T-helper 17 cell (primary cell): ENCODE data around the gene KCNMB4. TPM values are rescaled to one million over a fixed set of nuclear protein-coding genes. Genes with fewer than 3 reads are reported as not detected.

ENCODE experiments used
- ATAC-seq: fragments of 150-1000 bp; cut with Tn5 transposase; 2 replicates; pipeline ENCODE4 v1.10.0; 2021; ENCODE audit warnings: mild to moderate bottlenecking, moderate library complexity
- DNase-seq, 3 donors: peaks; one replicate each; pipeline versions ENCODE4 v3.0.0 to v3.0.0-alpha.2; 2020 to 2021
- H3K9me3 ChIP-seq: one replicate; pipeline ENCODE4 v1.7.0; 2013; ENCODE audit warnings: low read length, mild to moderate bottlenecking; ENCODE audit not compliant: control insufficient read depth, poor library complexity, severe bottlenecking
- H3K27ac Mint-ChIP-seq: one replicate; pipeline ENCODE4 v1.8.0; 2022; ENCODE audit warnings: mild to moderate bottlenecking, moderate library complexity, mixed read lengths
- H3K27me3 Mint-ChIP-seq: one replicate; pipeline ENCODE4 v1.8.0; 2022; ENCODE audit warnings: mixed read lengths
- H3K36me3 Mint-ChIP-seq: one replicate; pipeline ENCODE4 v1.8.0; 2022; ENCODE audit warnings: low read depth, mixed read lengths
- H3K4me1 Mint-ChIP-seq: one replicate; pipeline ENCODE4 v1.8.0; 2022; ENCODE audit warnings: mild to moderate bottlenecking, mixed read lengths
- H3K4me3 Mint-ChIP-seq: one replicate; pipeline ENCODE4 v1.8.0; 2022; ENCODE audit warnings: mild to moderate bottlenecking, moderate library complexity, mixed read lengths
- total RNA-seq, 4 donors: library from RNA in 2 of 4; stranded (reverse) in 2 of 4; gene quantifications; one replicate each; pipeline ENCODE4 v1.2.3 and lab custom pipeline; 2022 to 2026

The KCNMB4 gene
- total RNA-seq, 2 donors from 2014 or later, result 0.26 to 0.75 TPM

GRCh38 chr12:70427611-70428010 lies 61.5 kb downstream of the KCNMB4 start:
- Mint-ChIP-seq H3K4me3 (no peak overlapping the region), H3K4me1 (no peaks in the 10 kb centered on the region), H3K36me3 (no peaks in the 10 kb centered on the region), H3K27me3 (no peaks in the 10 kb centered on the region), H3K27ac (no peak overlapping the region)
- ATAC-seq (no peak), DNase-seq (no peak)
- no peaks in the 10 kb centered on the region for H3K9me3 ChIP-seq

- Mint-ChIP-seq H3K27ac (no peak overlapping the region), H3K36me3 (no peaks in the 10 kb centered on the region), H3K4me1 (no peaks in the 10 kb centered on the region), H3K27me3 (no peaks in the 10 kb centered on the region), H3K4me3 (no peak overlapping the region)
- no peaks in the 10 kb centered on the region for H3K9me3 ChIP-seq
- ATAC-seq (no peak), DNase-seq (no peak)
Measured at GRCh38 chr12:70430400-70430799, 64.3 kb downstream of the KCNMB4 start.

- H3K9me3 ChIP-seq, result no peaks in the 10 kb centered on the region
- H3K27me3 Mint-ChIP-seq, result peaks cover 12% of the 10 kb centered on the region
- ATAC-seq (no peak), DNase-seq (no peak)
- H3K27ac Mint-ChIP-seq, result no peak overlapping the region
- H3K4me3 Mint-ChIP-seq, result no peak overlapping the region
- H3K4me1 Mint-ChIP-seq, result no peaks in the 10 kb centered on the region
- peaks cover 2% of the 10 kb centered on the region for H3K36me3 Mint-ChIP-seq
Measured at GRCh38 chr12:70436836-70437235, 70.7 kb downstream of the KCNMB4 start.

- no peaks in the 10 kb centered on the region for H3K4me1 Mint-ChIP-seq
- H3K36me3 Mint-ChIP-seq, result peaks cover 2% of the 10 kb centered on the region
- H3K4me3 Mint-ChIP-seq, result no peak overlapping the region
- H3K27me3 Mint-ChIP-seq, result peaks cover 7% of the 10 kb centered on the region
- no peak for DNase-seq
- no peak overlapping the region for H3K27ac Mint-ChIP-seq
- no peaks in the 10 kb centered on the region for H3K9me3 ChIP-seq
- ATAC-seq, result no peak
Measured at GRCh38 chr12:70443062-70443673, 77.1 kb downstream of the KCNMB4 start.

- H3K4me3 Mint-ChIP-seq, result no peak overlapping the region
- H3K36me3 Mint-ChIP-seq, result peaks cover 2% of the 10 kb centered on the region
- H3K9me3 ChIP-seq, result peaks cover 3% of the 10 kb centered on the region
- no peak overlapping the region for H3K27ac Mint-ChIP-seq
- H3K4me1 Mint-ChIP-seq, result no peaks in the 10 kb centered on the region
- ATAC-seq (no peak), DNase-seq (no peak)
- peaks cover 7% of the 10 kb centered on the region for H3K27me3 Mint-ChIP-seq
Measured at GRCh38 chr12:70444903-70445302, 78.8 kb downstream of the KCNMB4 start.

- no peak overlapping the region for H3K27ac Mint-ChIP-seq
- no peaks in the 10 kb centered on the region for H3K27me3 Mint-ChIP-seq
- no peak for DNase-seq
- no peaks in the 10 kb centered on the region for H3K36me3 Mint-ChIP-seq
- H3K4me3 Mint-ChIP-seq, result no peak overlapping the region
- H3K4me1 Mint-ChIP-seq, result no peaks in the 10 kb centered on the region
- ATAC-seq, result no peak
- H3K9me3 ChIP-seq, result peaks cover 3% of the 10 kb centered on the region
Measured at GRCh38 chr12:70448371-70448770, 82.3 kb downstream of the KCNMB4 start.

- no peak overlapping the region for H3K4me3 Mint-ChIP-seq
- no peaks in the 10 kb centered on the region for H3K36me3 Mint-ChIP-seq
- H3K4me1 Mint-ChIP-seq, result no peaks in the 10 kb centered on the region
- no peaks in the 10 kb centered on the region for H3K27me3 Mint-ChIP-seq
- DNase-seq (no peak), ATAC-seq (no peak)
- no peak overlapping the region for H3K27ac Mint-ChIP-seq
- peaks cover 3% of the 10 kb centered on the region for H3K9me3 ChIP-seq
Measured at GRCh38 chr12:70449074-70449752, 83.1 kb downstream of the KCNMB4 start.

- Mint-ChIP-seq H3K27ac (no peak overlapping the region), H3K4me1 (no peaks in the 10 kb centered on the region), H3K4me3 (no peak overlapping the region), H3K27me3 (no peaks in the 10 kb centered on the region), H3K36me3 (no peaks in the 10 kb centered on the region)
- DNase-seq (no peak), ATAC-seq (no peak)
- H3K9me3 ChIP-seq, result peaks cover 3% of the 10 kb centered on the region
Measured at GRCh38 chr12:70449753-70450341, 83.8 kb downstream of the KCNMB4 start.

GRCh38 chr12:70451528-70451927 lies 85.4 kb downstream of the KCNMB4 start:
- peaks cover 3% of the 10 kb centered on the region for H3K9me3 ChIP-seq
- no peak for DNase-seq
- ATAC-seq, result no peak
- Mint-ChIP-seq H3K27me3 (peaks cover 4% of the 10 kb centered on the region), H3K36me3 (no peaks in the 10 kb centered on the region), H3K4me3 (no peak overlapping the region), H3K27ac (no peak overlapping the region), H3K4me1 (no peaks in the 10 kb centered on the region)

GRCh38 chr12:70456953-70457352 lies 90.9 kb downstream of the KCNMB4 start:
- ATAC-seq, result no peak
- H3K4me1 Mint-ChIP-seq, result no peaks in the 10 kb centered on the region
- H3K9me3 ChIP-seq, result no peaks in the 10 kb centered on the region
- peaks cover 6% of the 10 kb centered on the region for H3K27me3 Mint-ChIP-seq
- H3K27ac Mint-ChIP-seq, result no peak overlapping the region
- DNase-seq, result no peak
- H3K36me3 Mint-ChIP-seq, result no peaks in the 10 kb centered on the region
- no peak overlapping the region for H3K4me3 Mint-ChIP-seq

- no peak for ATAC-seq
- Mint-ChIP-seq H3K4me1 (no peaks in the 10 kb centered on the region), H3K36me3 (no peaks in the 10 kb centered on the region), H3K4me3 (no peak overlapping the region), H3K27me3 (peaks cover 6% of the 10 kb centered on the region), H3K27ac (no peak overlapping the region)
- peaks cover 5% of the 10 kb centered on the region for H3K9me3 ChIP-seq
- DNase-seq, result no peak
Measured at GRCh38 chr12:70459786-70460185, 93.7 kb downstream of the KCNMB4 start.

- H3K4me3 Mint-ChIP-seq, result no peak overlapping the region
- no peak overlapping the region for H3K27ac Mint-ChIP-seq
- H3K9me3 ChIP-seq, result peaks cover 6% of the 10 kb centered on the region
- no peaks in the 10 kb centered on the region for H3K4me1 Mint-ChIP-seq
- peaks cover 2% of the 10 kb centered on the region for H3K36me3 Mint-ChIP-seq
- ATAC-seq, result no peak
- no peak for DNase-seq
- peaks cover 7% of the 10 kb centered on the region for H3K27me3 Mint-ChIP-seq
Measured at GRCh38 chr12:70463997-70464396, 97.9 kb downstream of the KCNMB4 start.

GRCh38 chr12:70466753-70467152 lies 100.7 kb downstream of the KCNMB4 start:
- peaks cover 2% of the 10 kb centered on the region for H3K36me3 Mint-ChIP-seq
- DNase-seq (no peak), ATAC-seq (no peak)
- peaks cover 7% of the 10 kb centered on the region for H3K27me3 Mint-ChIP-seq
- no peak overlapping the region for H3K27ac Mint-ChIP-seq
- H3K4me3 Mint-ChIP-seq, result no peak overlapping the region
- H3K4me1 Mint-ChIP-seq, result no peaks in the 10 kb centered on the region
- H3K9me3 ChIP-seq, result peaks cover 6% of the 10 kb centered on the region

- H3K4me1 Mint-ChIP-seq, result no peaks in the 10 kb centered on the region
- H3K27me3 Mint-ChIP-seq, result peaks cover 7% of the 10 kb centered on the region
- H3K4me3 Mint-ChIP-seq, result no peak overlapping the region
- ATAC-seq, result no peak
- no peak for DNase-seq
- H3K36me3 Mint-ChIP-seq, result peaks cover 2% of the 10 kb centered on the region
- no peak overlapping the region for H3K27ac Mint-ChIP-seq
- peaks cover 6% of the 10 kb centered on the region for H3K9me3 ChIP-seq
Measured at GRCh38 chr12:70467476-70467875, 101.4 kb downstream of the KCNMB4 start.
